ENCODE data around the gene MRPS34. TPM values are rescaled to one million over a fixed set of nuclear protein-coding genes. Genes with fewer than 3 reads are reported as not detected.

MRPS34 gene
- polyA plus RNA-seq, 1 donor (not counting 4 experiments of a cell fraction or from before 2014, with no cell fraction given), result 74.3 TPM

DNA sequence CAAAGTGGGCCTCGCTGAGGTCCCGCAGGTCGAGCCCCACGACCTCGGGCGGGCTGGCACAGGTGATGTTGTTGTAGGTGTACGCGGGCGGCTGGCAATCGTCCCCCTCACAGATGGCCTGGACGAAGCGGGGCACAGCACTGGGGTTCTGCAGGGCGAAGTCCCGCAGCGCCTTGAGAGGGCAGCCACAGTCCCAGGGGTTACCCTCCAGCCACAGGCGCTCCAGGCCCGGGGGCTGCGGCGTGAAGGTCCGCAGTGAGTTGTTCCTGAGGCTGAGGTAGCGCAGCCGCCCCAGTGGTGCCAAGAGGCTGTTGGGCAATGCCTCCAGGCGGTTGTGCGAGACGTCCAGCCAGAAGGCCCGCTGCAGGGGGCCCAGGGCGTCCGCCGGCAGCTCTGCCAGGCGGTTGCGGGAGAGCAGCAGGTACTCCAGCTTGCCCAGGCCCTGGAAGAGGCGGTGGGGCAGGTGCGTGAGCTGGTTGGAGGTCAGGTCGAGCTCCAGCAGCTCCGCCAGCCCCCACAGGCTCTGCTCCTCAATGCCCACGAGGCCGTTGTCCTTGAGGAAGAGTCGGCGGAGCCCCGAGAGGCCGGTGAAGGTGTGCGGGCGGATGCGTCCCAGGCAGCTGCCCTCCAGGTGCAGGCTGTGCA is 17.8 kb upstream of the MRPS34 start:
- Histone ChIP-seq H3K9ac (ENCODE audit: control insufficient read depth, extremely low read depth, insufficient read depth, low read length) (no peak overlapping the region), H2AFZ (ENCODE audit: control insufficient read depth, low read length) (no peak overlapping the region), H3K4me3 (ENCODE audit: control insufficient read depth in 2 of 3, extremely low read depth in 1 of 3, insufficient read depth in 2 of 3, low read depth in 1 of 3, low read length in 3 of 3) (no peak overlapping the region), H3K9me3 (ENCODE audit: control insufficient read depth, low read depth, low read length) (no peaks in the 10 kb centered on the region), H3K4me1 (ENCODE audit: control insufficient read depth, extremely low read depth, insufficient read depth, low read length) (peaks cover 15% of the 10 kb centered on the region), H3K27ac (ENCODE audit: control insufficient read depth, insufficient read depth, low read length) (no peak overlapping the region), H3K9me1 (ENCODE audit: control insufficient read depth, extremely low read depth, insufficient read depth, low read length) (no peaks in the 10 kb centered on the region), H3K36me3 (ENCODE audit: control insufficient read depth in 2 of 2, extremely low read depth in 1 of 2, insufficient read depth in 2 of 2, low read length in 2 of 2) (peaks cover 0 to 11% of the 10 kb centered on the region in 2 experiments), H3K79me2 (ENCODE audit: control insufficient read depth, insufficient read depth, low read length) (peaks cover 21% of the 10 kb centered on the region), H3K27me3 (ENCODE audit: control insufficient read depth, extremely low read depth, insufficient read depth, low read length) (no peaks in the 10 kb centered on the region), H3K4me2 (ENCODE audit: control insufficient read depth, extremely low read depth, insufficient read depth, low read depth, low read length) (no peak overlapping the region), H4K20me1 (ENCODE audit: control insufficient read depth, extremely low read depth, insufficient read depth, low read length) (peaks cover 3% of the 10 kb centered on the region)
- FAIRE-seq, result no peak
- no peak for DNase-seq (ENCODE audit: low read depth, low spot score)
- TF ChIP-seq, protein P1, sequence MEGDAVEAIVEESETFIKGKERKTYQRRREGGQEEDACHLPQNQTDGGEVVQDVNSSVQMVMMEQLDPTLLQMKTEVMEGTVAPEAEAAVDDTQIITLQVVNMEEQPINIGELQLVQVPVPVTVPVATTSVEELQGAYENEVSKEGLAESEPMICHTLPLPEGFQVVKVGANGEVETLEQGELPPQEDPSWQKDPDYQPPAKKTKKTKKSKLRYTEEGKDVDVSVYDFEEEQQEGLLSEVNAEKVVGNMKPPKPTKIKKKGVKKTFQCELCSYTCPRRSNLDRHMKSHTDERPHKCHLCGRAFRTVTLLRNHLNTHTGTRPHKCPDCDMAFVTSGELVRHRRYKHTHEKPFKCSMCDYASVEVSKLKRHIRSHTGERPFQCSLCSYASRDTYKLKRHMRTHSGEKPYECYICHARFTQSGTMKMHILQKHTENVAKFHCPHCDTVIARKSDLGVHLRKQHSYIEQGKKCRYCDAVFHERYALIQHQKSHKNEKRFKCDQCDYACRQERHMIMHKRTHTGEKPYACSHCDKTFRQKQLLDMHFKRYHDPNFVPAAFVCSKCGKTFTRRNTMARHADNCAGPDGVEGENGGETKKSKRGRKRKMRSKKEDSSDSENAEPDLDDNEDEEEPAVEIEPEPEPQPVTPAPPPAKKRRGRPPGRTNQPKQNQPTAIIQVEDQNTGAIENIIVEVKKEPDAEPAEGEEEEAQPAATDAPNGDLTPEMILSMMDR (optimal IDR thresholded peaks at IDR 0.05 in 1 of 3, IDR thresholded peaks at IDR 0.05 in 1 of 3, conservative IDR thresholded peaks at IDR 0.05 in 1 of 3; ENCODE audit: extremely low read depth in 1 of 3, insufficient read depth in 2 of 3, low read length in 3 of 3), result no peak
- dilution Hi-C loops (cut with MboI; ENCODE audit: extremely low pct_ligation_motif_present, low sequenced_read_pairs), result no loop called here

DNA sequence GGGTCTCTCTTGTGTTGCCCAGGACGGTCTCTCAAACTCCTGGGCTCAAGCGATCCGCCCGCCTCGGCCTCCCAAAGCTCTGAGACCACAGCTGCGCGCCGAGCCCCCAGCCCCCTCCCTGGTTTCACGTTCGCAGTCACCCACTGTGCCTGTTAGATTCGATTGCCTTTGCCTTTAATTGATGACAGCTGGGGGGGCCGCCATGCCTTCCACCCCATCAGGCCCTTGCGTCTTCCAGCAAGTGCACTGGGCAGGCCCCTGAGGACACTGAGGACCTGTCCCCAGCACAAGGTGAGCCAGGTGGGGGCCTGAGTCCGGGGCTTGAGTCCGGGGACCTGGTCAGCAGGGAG is 17.3 kb upstream of the MRPS34 start:
- H3K36me3 ChIP-seq (ENCODE audit: control insufficient read depth in 2 of 2, extremely low read depth in 1 of 2, insufficient read depth in 2 of 2, low read length in 2 of 2), result peaks cover 0 to 11% of the 10 kb centered on the region in 2 experiments
- dilution Hi-C loops (cut with MboI; ENCODE audit: extremely low pct_ligation_motif_present, low sequenced_read_pairs), result no loop called here
- FAIRE-seq, result no peak

More for the DNA sequence above, 17.3 kb upstream of the MRPS34 start:
- no peak overlapping the region for H3K4me3 ChIP-seq (ENCODE audit: control insufficient read depth in 2 of 3, extremely low read depth in 1 of 3, insufficient read depth in 2 of 3, low read depth in 1 of 3, low read length in 3 of 3)
- peaks cover 25% of the 10 kb centered on the region for H3K79me2 ChIP-seq (ENCODE audit: control insufficient read depth, insufficient read depth, low read length)
- H4K20me1 ChIP-seq (ENCODE audit: control insufficient read depth, extremely low read depth, insufficient read depth, low read length), result peaks cover 3% of the 10 kb centered on the region
- TF ChIP-seq, protein P1 (optimal IDR thresholded peaks at IDR 0.05 in 1 of 3, IDR thresholded peaks at IDR 0.05 in 1 of 3, conservative IDR thresholded peaks at IDR 0.05 in 1 of 3; ENCODE audit: extremely low read depth in 1 of 3, insufficient read depth in 2 of 3, low read length in 3 of 3), result no peak
- no peak for TF ChIP-seq EZH2 (IDR thresholded peaks at IDR 0.05; ENCODE audit: low read length)
- no peak overlapping the region for H3K4me2 ChIP-seq (ENCODE audit: control insufficient read depth, extremely low read depth, insufficient read depth, low read depth, low read length)
- no peak for DNase-seq (ENCODE audit: low read depth, low spot score)
- H3K27me3 ChIP-seq (ENCODE audit: control insufficient read depth, extremely low read depth, insufficient read depth, low read length), result no peaks in the 10 kb centered on the region
- H3K9me1 ChIP-seq (ENCODE audit: control insufficient read depth, extremely low read depth, insufficient read depth, low read length), result no peaks in the 10 kb centered on the region
- H3K9me3 ChIP-seq (ENCODE audit: control insufficient read depth, low read depth, low read length), result no peaks in the 10 kb centered on the region
- no peak overlapping the region for H3K9ac ChIP-seq (ENCODE audit: control insufficient read depth, extremely low read depth, insufficient read depth, low read length)
- peaks cover 15% of the 10 kb centered on the region for H3K4me1 ChIP-seq (ENCODE audit: control insufficient read depth, extremely low read depth, insufficient read depth, low read length)
- no peak overlapping the region for H3K27ac ChIP-seq (ENCODE audit: control insufficient read depth, insufficient read depth, low read length)
- no peak overlapping the region for H2AFZ ChIP-seq (ENCODE audit: control insufficient read depth, low read length)

Data from keratinocyte (primary cell).